SK-N-SH (cell line): ENCODE measurements around the gene TTC21B. TPM values are rescaled to one million over a fixed set of nuclear protein-coding genes. Genes with fewer than 3 reads are reported as not detected.
A peak's percentile ranks its signal among the peaks of the same experiment; 100 is the strongest.

Source experiments
- CTCF ChIA-PET: fragments of 300-600, 350-600 bp; formaldehyde crosslinking; extraction: SDS; loops from one replicate; lab custom pipeline; 2021; lab: Yijun Ruan, JAX
- POLR2A ChIA-PET: fragments of 350-600 bp; sonication (Branson Sonifier 250); formaldehyde crosslinking; extraction: SDS; loops from one replicate; lab custom pipeline; 2020; ENCODE audit warnings: antibody characterized with exemption, inconsistent platforms; lab: Yijun Ruan, JAX
- DNase-seq: peaks from one replicate; pipeline ENCODE4 v3.0.0; 2012
- H2AFZ ChIP-seq: fragments of 200-600 bp; sonication (generic); 2 replicates; pipeline ENCODE4 v1.8.1; 2016; ENCODE audit warnings: antibody characterized with exemption, mild to moderate bottlenecking, low read depth
- H3F3A ChIP-seq: fragments of 200-600 bp; sonication (generic); replicated peaks from 2 replicates; pipeline ENCODE3; 2016; ENCODE audit warnings: antibody characterized with exemption, mild to moderate bottlenecking; ENCODE audit not compliant: insufficient read depth
- H3K27ac ChIP-seq, 2 experiments: fragments of 200-500 bp in 1 of 2; fragments of 200-600 bp in 1 of 2; sonication (Bioruptor generic) in 1 of 2; sonication (generic), shearing (Covaris generic) in 1 of 2; 2 replicates each; pipeline versions ENCODE4 v1.5.1 to v1.6.1; 2014 to 2016; ENCODE audit warnings: low read depth in 2 of 2, inconsistent platforms in 1 of 2, low read length in 1 of 2, mild to moderate bottlenecking in 1 of 2, mixed read lengths in 1 of 2
- H3K27me3 ChIP-seq: fragments of 200-600 bp; sonication (generic), shearing (Covaris generic); 2 replicates; pipeline ENCODE4 v1.6.1; 2016; ENCODE audit warnings: mixed run types; ENCODE audit not compliant: insufficient read depth
- H3K36me3 ChIP-seq, 2 experiments: fragments of 200-500 bp in 1 of 2; fragments of 200-600 bp in 1 of 2; sonication (Bioruptor generic) in 1 of 2; sonication (generic) in 1 of 2; replicated peaks in 1 of 2; 2 replicates each; pipeline versions ENCODE3 to v1.5.1; 2014 to 2016; ENCODE audit warnings: low read length in 1 of 2, mild to moderate bottlenecking in 1 of 2; ENCODE audit not compliant: insufficient read depth in 2 of 2, control insufficient read depth in 1 of 2
- H3K4me1 ChIP-seq, 2 experiments: fragments of 200-500 bp in 1 of 2; fragments of 200-600 bp in 1 of 2; sonication (Bioruptor generic) in 1 of 2; sonication (generic), shearing (Covaris generic) in 1 of 2; 2 replicates each; pipeline versions ENCODE4 v1.5.1 to v1.6.1; 2014 to 2016; ENCODE audit warnings: low read depth in 1 of 2, low read length in 1 of 2, mixed run types in 1 of 2; ENCODE audit not compliant: insufficient read depth in 2 of 2, control insufficient read depth in 1 of 2
- H3K4me2 ChIP-seq: fragments of 200-600 bp; sonication (generic), shearing (Covaris generic); 2 replicates; pipeline ENCODE4 v1.6.1; 2017; ENCODE audit warnings: mixed run types
- H3K4me3 ChIP-seq, 2 experiments: fragments of 200-500 bp in 1 of 2; fragments of 200-600 bp in 1 of 2; sonication (Bioruptor generic) in 1 of 2; sonication (generic), shearing (Covaris generic) in 1 of 2; 2 replicates each; pipeline versions ENCODE4 v1.5.1 to v1.8.1; 2014 to 2016; ENCODE audit warnings: low read depth in 2 of 2, inconsistent platforms in 1 of 2, low read length in 1 of 2, mild to moderate bottlenecking in 1 of 2, mixed read lengths in 1 of 2, moderate library complexity in 1 of 2
- H3K79me2 ChIP-seq: fragments of 200-600 bp; sonication (generic); 2 replicates; pipeline ENCODE4 v1.8.1; 2017; ENCODE audit warnings: mild to moderate bottlenecking; ENCODE audit not compliant: insufficient read depth
- H3K9ac ChIP-seq: fragments of 200-600 bp; sonication (generic); 2 replicates; pipeline ENCODE4 v1.6.1; 2017; ENCODE audit warnings: mixed run types
- H3K9me2 ChIP-seq: fragments of 200-600 bp; sonication (generic); 2 replicates; pipeline ENCODE4 v1.6.1; 2017; ENCODE audit warnings: mixed run types
- H3K9me3 ChIP-seq: fragments of 200-600 bp; sonication (generic); 2 replicates; pipeline ENCODE4 v1.6.1; 2017; ENCODE audit warnings: mixed run types, mild to moderate bottlenecking, moderate library complexity
- H4K20me1 ChIP-seq: fragments of 200-600 bp; sonication (generic); 2 replicates; pipeline ENCODE4 v1.6.1; 2017; ENCODE audit warnings: mild to moderate bottlenecking, mixed run types; ENCODE audit not compliant: insufficient read depth
- CHD2 ChIP-seq: fragments of 150-350 bp; IDR thresholded peaks from 2 replicates; pipeline ENCODE4 v1.6.1; 2018; ENCODE audit warnings: low read length; ENCODE audit not compliant: partially characterized antibody
- FOXM1 ChIP-seq: IDR thresholded peaks from 2 replicates; pipeline ENCODE4 v1.4.0; 2012; ENCODE audit warnings: low read depth, mild to moderate bottlenecking
- GABPA ChIP-seq: IDR thresholded peaks from 2 replicates; pipeline ENCODE4 v1.4.0; 2012; ENCODE audit warnings: low read depth, mild to moderate bottlenecking
- GATA2 ChIP-seq: sonication (generic); formaldehyde crosslinking; IDR thresholded peaks from 2 replicates; pipeline ENCODE4 v1.5.0; 2020; ENCODE audit warnings: mild to moderate bottlenecking, missing genetic modification reagents
- NFIC ChIP-seq: IDR thresholded peaks from 2 replicates; pipeline ENCODE4 v1.4.0; 2012; ENCODE audit warnings: borderline replicate concordance
- NRF1 ChIP-seq: IDR thresholded peaks from 2 replicates; pipeline ENCODE4 v1.6.1; 2012; ENCODE audit warnings: low read depth, mild to moderate bottlenecking, low read length
- PBX3 ChIP-seq: IDR thresholded peaks from 2 replicates; pipeline ENCODE4; 2012
- POLR2AphosphoS5 ChIP-seq: IDR thresholded peaks from 2 replicates; pipeline ENCODE4 v1.6.1; 2012; ENCODE audit warnings: low read depth, low read length
- RAD21 ChIP-seq: IDR thresholded peaks from 2 replicates; pipeline ENCODE4 v1.6.1; 2012; ENCODE audit warnings: mild to moderate bottlenecking, low read length
- RCOR1 ChIP-seq: fragments of 150-350 bp; IDR thresholded peaks from 2 replicates; pipeline ENCODE4 v1.6.1; 2017; ENCODE audit warnings: antibody characterized with exemption, low read length
- RXRA ChIP-seq: IDR thresholded peaks from 2 replicates; pipeline ENCODE4 v1.4.0; 2012; ENCODE audit warnings: low read depth, mild to moderate bottlenecking, borderline replicate concordance
- SMC3 ChIP-seq: IDR thresholded peaks from 2 replicates; pipeline ENCODE4 v1.6.1; 2012; ENCODE audit warnings: low read depth, low read length, improper control_type of control experiment
- WGBS: methylation state at CpG from one replicate; pipeline ENCODE4 v1.1.6; 2017; ENCODE audit warnings: low lambda C conversion rate; 5-methylcytosine and 5-hydroxymethylcytosine counted together
- polyA plus RNA-seq, 3 experiments: library from polyadenylated mRNA; depleted of rRNA; stranded (reverse); fragments of >200 nt; gene quantifications; 2 replicates each; pipeline ENCODE4 v1.2.3, GENCODE V29; 2012
- TF ChIP-seq, protein P1 (sequence below): IDR thresholded peaks from 2 replicates; pipeline ENCODE4 v1.4.0; 2012; ENCODE audit warnings: low read depth
- TF ChIP-seq, protein P2 (sequence below): IDR thresholded peaks from 2 replicates; pipeline ENCODE4 v1.4.0; 2012; ENCODE audit warnings: low read depth, borderline replicate concordance
- TF ChIP-seq, protein P3 (sequence below): fragments of 150-350 bp; IDR thresholded peaks from 2 replicates; pipeline ENCODE4 v1.6.1; 2016; ENCODE audit warnings: mild to moderate bottlenecking, low read depth, low read length

TTC21B gene
- polyA plus RNA-seq, 1 of the 3 experiments (the other 2 are of a cell fraction) = 10.1 TPM

DNA sequence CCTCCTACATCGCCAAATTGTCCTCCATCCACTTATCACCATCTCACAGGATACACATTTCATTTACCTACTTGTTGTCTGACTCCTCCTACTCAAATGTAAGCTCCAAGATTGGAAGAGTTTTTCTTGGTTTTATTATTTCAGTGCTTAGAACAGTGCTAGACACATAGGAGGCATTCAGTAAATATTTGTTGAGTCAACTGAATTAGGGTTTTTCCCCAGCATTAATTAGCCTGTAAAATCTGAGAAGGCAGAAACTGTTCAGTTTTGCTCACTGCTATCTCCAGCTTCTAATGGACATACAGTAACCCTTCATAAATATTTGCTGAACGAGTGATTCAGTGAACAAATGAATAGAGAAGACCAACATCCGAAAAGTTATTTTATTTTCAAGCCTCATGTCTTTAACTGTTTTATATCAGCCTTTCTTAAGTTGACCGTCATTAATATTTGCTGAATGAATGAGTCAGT, 800 bp downstream of the TTC21B start:
- DNase-seq = no peak
- Histone ChIP-seq H3K79me2 (peaks cover 44% of the 10 kb centered on the region), H3K4me1 (peaks cover 8% of the 10 kb centered on the region in 2 experiments; a peak in 3 of 4 replicates), H3K4me2 (peak overlapping the region; percentile 85), H3F3A (no peaks in the 10 kb centered on the region), H3K9me3 (no peaks in the 10 kb centered on the region), H3K27ac (peak overlapping the region; percentile 80 to 82; a peak in 3 of 4 replicates), H3K27me3 (no peaks in the 10 kb centered on the region), H3K9me2 (0 out of 2 replicates have a peak, but pooled peaks cover 3% of the 10 kb centered on the region), H3K4me3 (peak overlapping the region; percentile 71 to 85), H2AFZ (peak overlapping the region; percentile 76), H4K20me1 (no peaks in the 10 kb centered on the region), H3K36me3 (peaks cover 16 to 18% of the 10 kb centered on the region in 2 experiments), H3K9ac (peak overlapping the region; percentile 91)
- WGBS = 23% methylated on average over 4 of the region's 4 CpGs
- no peak for TF ChIP-seq NRF1
- TF ChIP-seq GATA2 = no peak
- no peak for TF ChIP-seq CHD2
- no peak for TF ChIP-seq RAD21
- TF ChIP-seq, protein P1, sequence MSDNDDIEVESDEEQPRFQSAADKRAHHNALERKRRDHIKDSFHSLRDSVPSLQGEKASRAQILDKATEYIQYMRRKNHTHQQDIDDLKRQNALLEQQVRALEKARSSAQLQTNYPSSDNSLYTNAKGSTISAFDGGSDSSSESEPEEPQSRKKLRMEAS = no peak
- no peak for TF ChIP-seq FOXM1
- no peak for TF ChIP-seq NFIC
- TF ChIP-seq RXRA = no peak
- TF ChIP-seq SMC3 = no peak
- TF ChIP-seq, protein P2, sequence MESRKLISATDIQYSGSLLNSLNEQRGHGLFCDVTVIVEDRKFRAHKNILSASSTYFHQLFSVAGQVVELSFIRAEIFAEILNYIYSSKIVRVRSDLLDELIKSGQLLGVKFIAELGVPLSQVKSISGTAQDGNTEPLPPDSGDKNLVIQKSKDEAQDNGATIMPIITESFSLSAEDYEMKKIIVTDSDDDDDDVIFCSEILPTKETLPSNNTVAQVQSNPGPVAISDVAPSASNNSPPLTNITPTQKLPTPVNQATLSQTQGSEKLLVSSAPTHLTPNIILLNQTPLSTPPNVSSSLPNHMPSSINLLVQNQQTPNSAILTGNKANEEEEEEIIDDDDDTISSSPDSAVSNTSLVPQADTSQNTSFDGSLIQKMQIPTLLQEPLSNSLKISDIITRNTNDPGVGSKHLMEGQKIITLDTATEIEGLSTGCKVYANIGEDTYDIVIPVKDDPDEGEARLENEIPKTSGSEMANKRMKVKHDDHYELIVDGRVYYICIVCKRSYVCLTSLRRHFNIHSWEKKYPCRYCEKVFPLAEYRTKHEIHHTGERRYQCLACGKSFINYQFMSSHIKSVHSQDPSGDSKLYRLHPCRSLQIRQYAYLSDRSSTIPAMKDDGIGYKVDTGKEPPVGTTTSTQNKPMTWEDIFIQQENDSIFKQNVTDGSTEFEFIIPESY = no peak
- TF ChIP-seq GABPA = no peak
- TF ChIP-seq RCOR1 = no peak
- TF ChIP-seq, protein P3, sequence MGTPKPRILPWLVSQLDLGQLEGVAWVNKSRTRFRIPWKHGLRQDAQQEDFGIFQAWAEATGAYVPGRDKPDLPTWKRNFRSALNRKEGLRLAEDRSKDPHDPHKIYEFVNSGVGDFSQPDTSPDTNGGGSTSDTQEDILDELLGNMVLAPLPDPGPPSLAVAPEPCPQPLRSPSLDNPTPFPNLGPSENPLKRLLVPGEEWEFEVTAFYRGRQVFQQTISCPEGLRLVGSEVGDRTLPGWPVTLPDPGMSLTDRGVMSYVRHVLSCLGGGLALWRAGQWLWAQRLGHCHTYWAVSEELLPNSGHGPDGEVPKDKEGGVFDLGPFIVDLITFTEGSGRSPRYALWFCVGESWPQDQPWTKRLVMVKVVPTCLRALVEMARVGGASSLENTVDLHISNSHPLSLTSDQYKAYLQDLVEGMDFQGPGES = no peak
- TF ChIP-seq PBX3 = no peak
- TF ChIP-seq POLR2AphosphoS5 = no peak
- CTCF ChIA-PET = interaction anchor here (1.1 to 5.3 kb wide), 6 partner anchors 12 to 182 kb away, joined by 4 to 44 read pairs (median 6); partner anchors contain the start of gene SCN1A
- POLR2A ChIA-PET = no interaction called here
